Femur (tissue), 1 donor: ENCODE data around the gene MOCS1.

Experiments used
- DNase-seq: peaks from one replicate; pipeline ENCODE4 v3.0.0-alpha.2; 2017

Gene MOCS1

DNA sequence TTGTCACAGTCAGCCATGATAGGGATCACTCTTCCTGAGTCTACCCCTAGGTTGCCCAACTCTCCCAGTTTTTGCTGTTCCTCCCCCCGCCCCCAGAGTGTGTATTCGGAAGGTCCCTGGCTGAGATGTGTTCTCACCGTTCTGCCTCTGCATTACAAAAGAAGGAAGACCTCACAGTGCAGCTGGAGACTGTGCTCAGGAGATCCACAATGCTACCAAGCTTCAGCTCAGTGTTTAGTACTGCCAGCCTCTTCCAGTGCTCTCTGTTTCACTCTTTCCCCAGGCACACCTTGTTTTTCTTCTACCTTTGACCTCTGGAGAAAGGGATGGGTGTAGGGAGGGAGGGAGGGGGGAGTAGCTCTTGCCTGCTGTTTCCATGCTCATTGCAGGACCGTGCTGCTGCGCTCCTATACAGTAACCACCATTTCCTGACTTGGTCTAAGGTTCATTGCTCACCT lies 13.4 kb upstream of the MOCS1 start:
- DNase-seq = no peak

DNA sequence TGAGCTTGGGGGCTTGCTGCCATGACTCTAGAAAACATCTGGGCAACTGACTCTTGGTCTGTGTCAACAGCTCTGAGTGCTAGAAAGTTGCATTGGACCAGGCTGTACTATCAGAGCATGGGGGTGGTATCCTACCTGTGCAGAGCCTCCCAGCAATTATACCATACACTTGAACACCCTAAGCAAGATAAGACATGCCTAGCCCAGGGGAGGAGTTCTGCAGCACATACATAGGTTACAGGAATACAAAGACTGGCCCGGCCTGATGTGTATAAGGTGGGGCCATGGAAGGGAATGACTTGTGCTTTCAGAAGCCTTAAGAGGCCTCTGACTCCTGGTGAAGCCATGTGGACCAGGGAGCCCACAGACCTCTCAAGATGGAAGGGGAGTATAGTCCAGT lies 11.4 kb upstream of the MOCS1 start:
- no peak for DNase-seq

DNA sequence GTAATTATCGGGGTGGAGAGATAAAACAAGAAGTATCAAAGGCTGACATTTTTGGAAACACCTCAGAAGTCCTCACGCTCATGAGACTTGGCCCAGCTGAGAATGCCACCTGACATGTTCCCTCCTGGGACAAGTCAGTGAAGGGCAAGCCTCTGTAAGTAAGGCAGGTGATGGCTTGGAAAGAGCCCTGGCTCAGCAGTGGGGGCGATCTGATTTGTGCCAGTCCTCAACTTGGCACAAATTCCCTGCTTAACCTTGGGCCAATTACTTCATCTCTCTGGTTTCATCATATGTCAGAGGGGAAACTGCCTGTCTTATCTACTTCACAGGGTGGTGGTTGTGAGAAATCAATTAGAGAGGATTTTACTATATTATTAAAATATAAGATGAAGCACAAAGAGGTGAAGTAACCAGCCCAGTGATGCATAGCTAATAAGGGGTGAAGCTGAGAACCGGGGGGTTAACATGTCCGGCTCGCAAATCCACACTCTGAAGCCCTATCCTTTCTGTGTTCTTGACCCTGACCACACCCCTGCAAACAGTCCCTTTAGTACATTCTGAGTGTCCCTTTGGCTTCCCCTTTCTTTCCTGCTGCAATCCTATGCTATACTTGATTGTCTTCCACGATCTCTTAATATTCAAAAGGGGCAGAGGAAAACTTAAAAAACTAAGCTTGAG lies 8.8 kb upstream of the MOCS1 start:
- no peak for DNase-seq

DNA sequence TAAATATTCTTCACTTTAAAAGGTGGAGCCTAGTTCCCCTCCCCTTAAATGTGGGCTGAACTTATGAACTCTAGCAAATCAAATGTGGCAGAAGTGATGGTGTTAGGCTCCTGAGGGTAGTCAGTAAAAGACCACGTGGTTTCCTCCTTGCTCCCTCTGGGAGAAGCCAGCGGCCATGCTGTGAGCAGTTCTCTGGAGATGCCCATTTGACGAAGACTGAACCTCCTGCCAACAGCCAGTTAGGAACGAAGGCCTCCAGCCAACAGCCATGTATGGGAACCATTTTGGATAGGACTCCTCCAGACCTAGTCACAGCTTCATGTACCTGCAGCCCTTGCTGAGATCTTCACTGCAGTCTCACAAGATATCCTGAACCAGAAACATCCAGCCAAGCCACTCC lies 7.6 kb upstream of the MOCS1 start:
- DNase-seq = no peak

DNA sequence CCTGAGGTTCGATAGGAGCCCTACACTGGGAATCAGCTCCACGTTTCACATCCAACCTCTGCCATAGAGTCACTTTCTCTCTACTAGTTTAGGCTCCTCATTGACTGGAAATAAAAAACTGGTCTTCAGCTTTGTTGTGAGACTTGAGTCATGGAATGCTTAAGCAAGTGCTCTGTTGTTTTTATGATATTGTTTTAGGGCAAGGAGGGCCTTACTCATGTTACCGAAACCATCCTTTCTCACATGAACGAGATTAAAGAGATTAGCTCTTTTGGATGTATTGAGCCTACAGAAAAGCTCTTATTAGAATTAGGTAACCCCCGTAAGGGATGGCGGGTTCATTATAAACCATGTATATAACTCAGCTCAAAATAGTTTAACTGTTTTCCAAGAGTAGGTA lies 6.9 kb upstream of the MOCS1 start:
- no peak for DNase-seq

DNA sequence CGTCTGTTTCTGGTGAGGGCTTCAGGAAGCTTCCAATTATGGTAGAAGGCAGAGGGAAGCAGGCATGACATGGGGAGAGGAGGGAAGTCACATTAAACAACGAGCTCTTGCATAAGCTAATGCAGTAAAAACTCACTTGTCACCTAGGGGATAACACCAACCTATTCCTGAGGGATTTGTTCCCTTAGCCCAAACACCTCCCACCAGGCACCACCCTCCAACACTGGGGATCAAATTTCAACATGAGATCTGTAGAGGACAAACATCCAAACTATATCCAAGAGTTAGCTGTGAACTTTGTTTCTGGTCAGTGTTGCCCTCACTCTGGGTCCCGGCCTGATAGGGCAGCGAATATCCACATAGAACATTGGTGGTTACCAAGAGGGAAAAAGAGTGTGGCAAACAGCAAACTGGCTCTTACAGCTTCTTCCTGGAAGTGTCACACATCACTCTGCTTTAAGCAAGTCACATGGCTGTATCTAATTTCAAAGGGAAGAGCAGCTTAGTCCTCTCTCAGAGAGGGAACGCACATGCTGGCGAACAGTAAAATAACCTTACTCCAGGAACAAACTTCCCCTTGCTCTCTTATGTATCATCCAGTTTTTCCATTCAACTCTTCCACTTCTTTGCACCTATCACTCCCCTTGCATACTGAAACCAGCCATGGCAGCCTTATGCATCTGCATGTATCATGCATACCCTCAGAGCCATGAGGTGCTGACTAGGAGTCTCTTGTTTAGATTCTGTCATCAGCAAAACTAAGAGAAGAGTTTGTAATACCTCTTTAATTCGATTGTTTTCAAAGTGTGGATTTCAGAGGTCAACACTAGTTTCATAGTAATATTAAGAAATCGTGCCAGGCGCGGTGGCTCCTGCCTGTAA lies 4.8 kb upstream of the MOCS1 start:
- no peak for DNase-seq

DNA sequence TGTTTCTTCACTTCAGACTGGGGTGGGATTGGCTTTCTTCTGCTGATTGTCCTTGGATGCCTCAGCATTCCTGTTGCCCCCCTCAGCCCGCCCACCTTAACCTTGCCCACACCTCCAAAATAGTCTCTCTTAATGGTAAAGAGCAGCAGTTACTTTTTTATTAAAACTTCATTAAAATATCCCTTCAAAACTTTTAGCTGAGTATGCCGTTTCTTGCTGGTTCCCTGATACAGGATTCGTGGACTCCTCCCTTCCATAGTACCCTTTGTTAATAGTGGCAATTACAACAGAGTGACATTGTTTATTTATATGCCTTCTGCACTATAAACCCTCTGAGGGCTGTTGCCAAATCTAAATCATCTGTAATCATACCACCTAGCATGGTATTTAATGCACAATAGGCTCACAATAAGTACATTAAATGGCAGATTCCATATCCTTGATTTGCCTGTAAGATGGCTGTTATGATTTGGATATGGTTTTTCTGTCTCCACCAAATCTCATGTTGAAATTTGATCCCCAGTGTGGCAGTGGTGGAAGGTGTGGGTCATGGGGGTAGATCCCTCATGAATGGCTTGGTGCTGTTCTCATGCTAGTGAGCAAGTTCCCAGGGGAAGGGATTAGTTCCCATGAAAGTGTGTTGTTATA lies 3.5 kb upstream of the MOCS1 start:
- no peak for DNase-seq

DNA sequence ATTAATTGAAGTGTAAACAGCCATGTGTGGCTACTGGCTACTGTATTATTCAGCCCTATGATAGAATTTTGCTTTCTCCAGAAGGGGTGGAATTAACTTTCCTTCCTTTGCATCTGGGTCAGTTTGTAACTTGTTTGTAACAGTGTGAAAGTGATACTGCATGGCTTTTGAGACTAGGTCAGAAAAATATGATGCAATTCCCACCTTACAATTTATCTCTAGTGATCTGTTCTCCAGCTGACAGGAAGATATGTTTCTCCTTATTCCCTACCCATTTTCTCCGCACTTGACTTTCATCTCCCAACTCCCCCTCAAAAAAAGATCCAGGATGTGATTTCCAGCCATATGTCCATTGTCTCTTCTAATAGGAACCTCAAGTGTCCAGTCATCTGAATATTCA lies 2.6 kb upstream of the MOCS1 start:
- no peak for DNase-seq

DNA sequence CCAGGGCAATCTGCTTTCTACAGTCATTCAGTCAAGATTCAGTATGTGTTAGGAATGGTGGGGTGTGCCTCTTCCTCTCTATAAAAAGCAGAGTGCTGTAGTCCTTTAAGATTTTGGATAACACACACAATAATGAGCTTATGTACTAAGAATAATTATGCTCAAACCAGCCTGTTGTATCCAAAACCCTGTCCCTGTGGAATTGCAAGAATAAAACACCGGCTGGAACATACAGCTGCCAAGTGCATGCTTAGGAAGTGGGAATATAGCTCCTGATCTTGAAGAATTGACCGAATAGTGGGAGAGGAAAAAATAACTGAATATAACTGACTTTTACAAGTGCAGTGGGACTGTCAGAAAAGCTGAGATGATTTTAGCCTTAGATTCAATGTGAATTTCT lies 979 bp upstream of the MOCS1 start:
- no peak for DNase-seq

DNA sequence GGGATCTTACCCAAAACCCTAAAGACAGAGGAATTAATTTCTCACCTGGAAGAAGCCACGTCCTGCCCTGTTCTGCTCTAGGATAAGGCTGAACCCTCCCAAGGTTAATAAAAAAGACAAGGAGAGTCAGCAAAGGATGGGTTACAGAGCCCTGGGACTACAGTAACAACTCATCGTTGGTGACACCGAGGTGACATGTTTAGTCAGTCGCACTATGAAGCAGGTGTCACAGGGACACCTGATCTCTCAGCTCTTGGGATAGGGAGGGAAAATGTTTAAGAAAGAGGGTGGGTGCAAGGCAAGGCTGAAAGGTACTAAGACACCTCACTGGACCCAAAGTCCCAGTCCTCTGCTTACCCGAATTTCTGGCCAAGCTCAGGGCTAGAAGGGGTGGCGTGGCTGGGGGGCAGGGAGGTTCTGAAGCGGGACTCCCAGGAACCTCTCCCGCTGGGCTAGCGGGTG lies 562 bp downstream of the MOCS1 start:
- no peak for DNase-seq

DNA sequence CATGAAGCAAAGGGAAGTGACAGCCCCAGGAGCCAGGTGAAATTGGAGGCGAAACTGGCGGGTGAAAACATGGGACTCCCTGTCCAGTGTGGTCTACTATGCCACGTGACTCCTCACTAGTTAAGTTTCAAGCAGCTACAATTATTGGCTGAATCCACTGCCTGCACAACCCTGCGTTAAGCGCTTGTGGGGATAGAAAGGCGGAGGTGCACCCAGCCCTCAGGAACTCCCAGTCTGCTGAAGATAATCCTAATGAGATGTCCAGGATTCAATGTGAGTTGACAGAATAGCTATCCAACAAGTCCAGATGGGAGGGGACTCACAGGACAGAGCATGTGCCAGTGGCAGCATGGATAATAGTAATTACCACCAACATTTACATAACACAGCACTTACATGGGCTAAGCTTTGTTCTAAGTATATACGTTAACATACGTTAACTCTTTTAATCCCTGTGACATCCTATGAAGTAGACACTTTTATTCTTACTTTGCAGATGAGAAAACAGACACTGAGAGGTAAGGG lies 1.8 kb downstream of the MOCS1 start:
- no peak for DNase-seq

DNA sequence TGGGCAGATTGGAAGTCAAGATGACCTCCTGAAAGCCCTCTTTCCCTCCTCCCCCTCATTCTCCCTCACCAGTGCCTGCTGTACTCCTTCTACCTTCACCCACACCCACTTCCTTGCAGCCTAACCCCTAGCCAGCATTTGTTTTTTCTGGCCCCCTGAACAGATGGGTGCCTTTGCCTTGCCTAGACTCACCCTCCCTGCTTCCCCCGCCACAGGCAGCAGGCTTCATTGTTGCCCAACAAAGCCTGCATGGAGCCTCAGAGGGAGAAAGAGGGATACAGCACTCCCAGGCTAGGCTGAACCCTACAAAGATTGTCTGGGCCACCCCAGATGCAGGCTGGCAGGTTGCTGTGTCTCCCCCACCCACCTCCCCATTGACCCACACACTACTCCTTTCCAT lies 2.7 kb downstream of the MOCS1 start:
- DNase-seq = no peak

DNA sequence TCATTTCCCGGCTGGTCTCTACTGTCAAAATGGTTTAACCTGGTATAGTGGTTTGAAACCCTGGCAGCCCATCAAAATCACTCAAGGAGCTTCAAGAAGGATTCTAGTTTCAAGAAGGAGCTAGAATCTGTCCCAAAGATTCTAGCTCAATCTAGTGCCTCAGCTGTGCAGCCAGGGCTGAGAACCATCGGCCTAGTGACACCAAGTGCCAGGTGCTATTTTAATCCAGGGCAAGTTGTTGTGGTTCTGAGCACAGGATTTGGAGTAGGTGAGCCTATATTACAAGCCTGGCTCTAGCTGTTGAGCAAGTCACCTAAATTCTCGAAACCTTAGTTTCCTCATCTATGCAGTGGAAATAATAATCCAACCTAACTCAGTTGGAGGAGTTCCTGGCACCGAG lies 3.7 kb downstream of the MOCS1 start:
- no peak for DNase-seq

DNA sequence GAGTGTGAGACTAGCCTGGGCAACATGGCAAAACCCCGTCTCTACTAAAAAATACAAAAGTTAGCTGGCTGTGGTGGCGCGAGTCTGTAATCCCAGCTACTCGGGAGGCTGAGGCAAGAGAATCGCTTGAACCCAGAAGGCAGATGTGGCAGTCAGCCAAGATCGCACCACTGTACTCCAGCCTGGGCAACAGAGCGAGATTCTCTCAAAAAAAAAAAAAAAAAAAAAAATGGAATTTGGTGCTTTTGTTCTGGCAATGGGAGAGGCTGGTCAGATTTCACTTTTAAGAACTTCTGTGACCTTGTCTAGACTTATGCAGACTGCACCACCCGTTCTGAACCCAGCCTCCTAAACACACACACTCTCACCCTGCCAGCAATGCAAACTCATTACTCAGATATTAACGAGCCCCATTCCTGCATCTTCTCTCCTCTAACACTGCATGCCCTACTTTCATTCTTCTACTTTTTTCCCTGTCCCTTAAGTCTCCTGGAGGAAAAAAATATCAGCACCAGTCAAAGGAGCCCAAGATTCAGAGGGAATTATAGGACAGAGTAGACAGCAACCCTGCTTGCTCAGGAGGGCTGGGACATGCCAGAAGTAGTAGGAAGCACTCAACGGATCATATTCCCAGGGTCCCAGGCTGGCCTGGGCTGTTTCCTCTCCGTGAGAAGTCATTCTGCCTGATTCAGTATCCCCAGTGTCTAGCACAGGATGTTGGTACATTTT lies 4.4 kb downstream of the MOCS1 start:
- DNase-seq = no peak

DNA sequence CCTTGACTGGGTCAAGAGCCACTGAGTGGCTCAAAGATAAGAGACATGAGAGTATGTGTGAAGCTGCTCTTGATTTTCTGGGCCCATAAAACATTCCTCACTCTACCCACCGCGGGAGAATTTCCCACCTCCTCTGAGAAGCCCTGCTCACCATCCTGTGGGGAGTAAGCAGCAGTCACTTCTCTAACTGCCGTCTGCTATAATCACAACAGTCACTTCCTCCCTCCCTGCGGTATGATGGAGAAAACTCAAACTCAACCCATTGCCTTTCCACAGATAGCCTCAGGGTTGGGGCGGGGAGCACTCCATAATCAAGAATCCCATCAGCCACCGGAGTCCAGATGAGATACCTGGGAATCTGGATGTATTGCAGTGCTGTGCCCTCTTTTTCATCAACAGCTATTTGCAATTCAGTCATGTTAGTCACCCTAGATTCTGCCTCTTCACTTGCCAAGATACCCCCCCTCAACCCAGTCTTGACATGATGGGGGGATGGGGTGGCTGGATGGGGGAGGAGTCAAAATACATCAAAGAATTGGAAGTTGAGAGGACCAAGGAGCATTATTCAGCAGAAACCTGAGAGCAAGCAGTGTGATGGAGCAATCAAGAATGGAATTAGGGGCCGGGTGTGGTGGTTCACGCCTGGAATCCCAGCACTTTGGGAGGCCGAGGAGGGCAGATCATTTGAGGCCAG lies 5.1 kb downstream of the MOCS1 start:
- no peak for DNase-seq

DNA sequence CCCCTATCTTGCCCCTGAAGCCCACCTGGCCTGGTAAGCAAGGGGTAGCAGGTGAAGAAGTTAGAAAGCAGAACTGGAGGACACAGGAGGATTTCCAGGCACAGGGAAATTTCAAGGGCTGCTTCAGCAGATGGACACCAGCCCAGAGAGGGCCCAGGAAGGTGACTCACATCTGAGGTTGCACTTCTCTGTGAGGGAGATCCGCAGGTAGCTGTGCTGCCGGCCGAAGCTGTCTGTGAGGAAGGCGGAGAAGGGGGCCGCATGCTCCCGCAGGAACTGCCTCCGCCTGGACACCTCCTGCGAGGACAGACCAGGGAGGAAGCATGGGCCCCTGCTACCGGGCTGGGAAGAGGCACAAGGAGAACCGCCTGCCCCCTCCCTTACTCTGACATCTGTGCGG lies 7.1 kb downstream of the MOCS1 start:
- no peak for DNase-seq

DNA sequence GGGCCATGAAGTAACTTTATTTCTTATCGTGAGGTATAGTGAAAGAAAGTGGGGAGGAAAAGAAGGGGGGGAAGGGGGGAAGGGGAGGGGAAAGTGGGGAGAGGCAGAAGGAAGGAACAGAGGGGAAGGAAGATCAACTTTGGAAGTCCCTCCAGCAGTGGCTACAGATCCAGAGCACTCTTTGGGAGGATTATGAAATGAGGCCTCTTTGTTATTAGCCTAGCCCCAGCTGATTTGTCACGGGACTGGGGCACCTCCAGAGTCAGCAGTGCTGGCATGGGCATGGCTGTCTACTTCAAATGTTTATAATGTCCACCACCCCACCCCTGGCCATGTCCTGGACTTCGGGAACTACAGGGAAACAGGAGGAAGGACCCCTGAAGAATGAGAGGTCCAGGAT lies 7.6 kb downstream of the MOCS1 start:
- no peak for DNase-seq

DNA sequence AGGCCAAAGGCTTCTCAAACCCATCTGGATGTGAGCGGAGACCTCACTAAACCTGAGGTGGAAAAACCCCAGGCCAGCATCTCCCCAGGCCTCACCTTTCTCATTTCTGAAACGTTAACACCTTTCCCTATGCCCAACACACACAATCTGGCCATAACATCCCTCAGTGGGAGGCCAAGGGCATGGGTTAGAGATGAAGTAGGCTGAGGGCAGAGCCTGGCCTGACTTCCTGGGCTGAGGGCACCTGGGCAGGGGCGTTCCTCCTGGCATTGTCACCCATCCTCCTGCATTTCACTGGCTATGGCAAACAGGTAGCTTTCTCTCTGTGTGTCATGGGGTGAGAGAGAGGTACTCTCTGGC lies 8.4 kb downstream of the MOCS1 start:
- no peak for DNase-seq

DNA sequence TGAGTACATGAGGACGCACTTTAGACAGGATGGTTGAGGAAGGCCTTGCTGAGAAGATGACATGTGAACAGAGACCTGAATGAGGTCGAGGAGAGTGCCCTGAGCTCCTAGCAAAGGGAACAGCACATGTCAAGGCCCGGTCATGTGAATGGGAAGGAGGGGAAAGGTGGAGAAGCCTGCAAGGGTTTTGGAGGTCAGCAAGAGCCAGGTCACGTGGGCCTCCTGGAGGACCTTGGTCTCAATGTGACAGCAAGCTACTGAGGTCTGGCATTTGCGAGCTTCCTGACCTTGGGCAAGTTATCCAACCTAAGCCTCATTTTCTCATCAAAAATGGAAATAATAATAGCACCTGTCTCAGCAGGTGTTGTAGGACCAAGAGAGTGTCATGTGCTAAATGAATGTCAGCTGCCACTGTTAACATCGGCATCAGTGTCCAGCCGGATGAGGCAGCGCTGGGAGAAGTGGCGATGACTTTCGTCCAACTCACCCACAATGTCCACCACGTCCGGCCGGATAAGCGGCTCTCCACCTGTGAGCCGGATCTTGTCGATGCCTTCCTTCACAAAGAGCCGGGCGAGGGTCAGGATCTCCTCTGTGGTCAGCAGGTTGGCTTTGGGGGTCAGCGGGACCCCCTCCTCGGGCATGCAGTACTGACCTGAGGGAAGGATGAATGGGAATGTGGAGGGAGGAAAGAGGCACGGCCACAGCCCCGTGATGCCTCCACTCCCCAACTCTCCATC lies 8.9 kb downstream of the MOCS1 start:
- DNase-seq = no peak

DNA sequence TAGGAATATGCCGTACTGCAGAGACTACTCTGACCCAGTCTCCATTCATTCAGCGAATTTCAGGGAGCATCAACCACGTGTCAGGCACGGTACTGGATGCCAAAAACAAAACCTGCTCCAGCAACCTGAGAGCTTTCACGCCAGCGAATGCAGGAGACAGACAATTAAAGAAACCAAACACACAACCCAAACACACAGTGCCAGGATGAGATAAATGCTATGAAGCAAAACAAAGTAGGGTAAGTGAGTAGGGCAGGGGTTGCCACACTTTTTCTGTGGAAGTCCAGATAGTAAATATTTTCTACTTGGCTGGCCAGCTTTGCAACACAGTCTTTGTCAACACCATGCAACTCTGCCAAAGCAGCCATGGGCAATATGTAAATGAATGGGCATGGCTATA lies 10.0 kb downstream of the MOCS1 start:
- DNase-seq = no peak

DNA sequence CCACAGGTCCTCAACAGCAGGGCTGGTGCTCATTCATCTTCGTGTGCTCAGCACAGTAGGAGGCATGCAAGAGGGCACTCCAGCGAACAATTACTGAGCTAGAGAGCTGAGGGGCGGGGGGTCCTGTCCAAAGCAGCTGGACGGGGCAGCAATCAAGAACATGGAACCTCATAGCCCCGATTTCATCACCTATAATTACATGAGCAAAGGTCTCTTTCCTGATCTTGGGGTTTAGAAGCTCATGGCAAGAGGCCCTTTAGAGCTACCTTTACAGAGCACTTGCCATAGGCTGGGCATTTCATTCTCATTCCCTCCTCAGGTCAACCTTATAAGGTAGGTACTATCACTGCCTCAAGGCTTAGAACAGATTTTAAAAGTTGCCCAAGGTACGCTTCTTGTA lies 10.4 kb downstream of the MOCS1 start:
- DNase-seq = no peak

DNA sequence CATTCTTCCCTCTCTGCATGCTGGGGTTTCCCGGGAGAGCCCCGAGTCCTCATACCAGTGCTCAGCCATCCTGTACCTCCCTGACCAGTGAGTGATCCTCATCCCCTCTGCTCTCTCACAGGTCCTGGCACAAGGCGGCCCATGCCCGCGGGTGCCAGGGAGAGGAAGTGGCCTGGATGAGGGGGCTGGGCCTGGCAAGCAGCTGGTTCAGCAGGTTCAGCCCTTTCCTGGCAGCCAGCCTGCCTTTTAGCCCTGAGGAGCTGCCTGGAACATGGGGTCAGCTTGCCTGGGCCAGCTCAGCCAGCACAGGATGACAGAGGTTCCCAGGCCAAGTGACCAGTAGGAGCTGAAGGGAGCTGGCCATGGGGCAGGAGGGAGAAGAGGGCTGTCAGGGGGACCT lies 10.9 kb downstream of the MOCS1 start:
- no peak for DNase-seq
